Right lobe of liver (tissue), 4 donors: ENCODE measurements around the gene SAMD1.

Experiments used
- POLR2A ChIP-seq: fragments of 450-650 bp; IDR thresholded peaks from one replicate; pipeline ENCODE4 v1.6.1; 2017; ENCODE audit warnings: antibody characterized with exemption, mild to moderate bottlenecking
- TF ChIP-seq, protein P1 (sequence below), 4 donors: fragments of 200-600 bp in 3 of 4; fragments of 450-650 bp in 1 of 4; IDR thresholded peaks; one replicate each; pipeline versions ENCODE4 v1.5.1 to v1.8.0; 2016 to 2022; ENCODE audit warnings: antibody characterized with exemption in 4 of 4, mild to moderate bottlenecking in 2 of 4
- donor health status: DM: no; HTN: no; CAD: no.
- donor health status: DM: no; HTN: no; CAD: no.
- donor health status: DM: no; HTN: yes; CAD: no.

- TF ChIP-seq, protein P1, sequence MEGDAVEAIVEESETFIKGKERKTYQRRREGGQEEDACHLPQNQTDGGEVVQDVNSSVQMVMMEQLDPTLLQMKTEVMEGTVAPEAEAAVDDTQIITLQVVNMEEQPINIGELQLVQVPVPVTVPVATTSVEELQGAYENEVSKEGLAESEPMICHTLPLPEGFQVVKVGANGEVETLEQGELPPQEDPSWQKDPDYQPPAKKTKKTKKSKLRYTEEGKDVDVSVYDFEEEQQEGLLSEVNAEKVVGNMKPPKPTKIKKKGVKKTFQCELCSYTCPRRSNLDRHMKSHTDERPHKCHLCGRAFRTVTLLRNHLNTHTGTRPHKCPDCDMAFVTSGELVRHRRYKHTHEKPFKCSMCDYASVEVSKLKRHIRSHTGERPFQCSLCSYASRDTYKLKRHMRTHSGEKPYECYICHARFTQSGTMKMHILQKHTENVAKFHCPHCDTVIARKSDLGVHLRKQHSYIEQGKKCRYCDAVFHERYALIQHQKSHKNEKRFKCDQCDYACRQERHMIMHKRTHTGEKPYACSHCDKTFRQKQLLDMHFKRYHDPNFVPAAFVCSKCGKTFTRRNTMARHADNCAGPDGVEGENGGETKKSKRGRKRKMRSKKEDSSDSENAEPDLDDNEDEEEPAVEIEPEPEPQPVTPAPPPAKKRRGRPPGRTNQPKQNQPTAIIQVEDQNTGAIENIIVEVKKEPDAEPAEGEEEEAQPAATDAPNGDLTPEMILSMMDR (IDR thresholded peaks at IDR 0.05): no peak
- TF ChIP-seq POLR2A: no peak
These were observed 40.0 kb downstream of the SAMD1 start for GRCh38 chr19:14050512-14050911.
